C4-2B (cell line): ENCODE results near the gene TULP1.

Experiments
- H3K27ac ChIP-seq: fragments of 450-650 bp; 2 replicates; pipeline ENCODE4 v1.5.1; 2017
- CTCF ChIP-seq: fragments of 450-650 bp; conservative IDR thresholded peaks from 2 replicates; pipeline ENCODE4 v1.5.1; 2017; ENCODE audit warnings: mild to moderate bottlenecking
- ZFX ChIP-seq: fragments of 450-650 bp; IDR thresholded peaks from 2 replicates; pipeline ENCODE4 v1.6.1; 2017

The TULP1 gene

DNA sequence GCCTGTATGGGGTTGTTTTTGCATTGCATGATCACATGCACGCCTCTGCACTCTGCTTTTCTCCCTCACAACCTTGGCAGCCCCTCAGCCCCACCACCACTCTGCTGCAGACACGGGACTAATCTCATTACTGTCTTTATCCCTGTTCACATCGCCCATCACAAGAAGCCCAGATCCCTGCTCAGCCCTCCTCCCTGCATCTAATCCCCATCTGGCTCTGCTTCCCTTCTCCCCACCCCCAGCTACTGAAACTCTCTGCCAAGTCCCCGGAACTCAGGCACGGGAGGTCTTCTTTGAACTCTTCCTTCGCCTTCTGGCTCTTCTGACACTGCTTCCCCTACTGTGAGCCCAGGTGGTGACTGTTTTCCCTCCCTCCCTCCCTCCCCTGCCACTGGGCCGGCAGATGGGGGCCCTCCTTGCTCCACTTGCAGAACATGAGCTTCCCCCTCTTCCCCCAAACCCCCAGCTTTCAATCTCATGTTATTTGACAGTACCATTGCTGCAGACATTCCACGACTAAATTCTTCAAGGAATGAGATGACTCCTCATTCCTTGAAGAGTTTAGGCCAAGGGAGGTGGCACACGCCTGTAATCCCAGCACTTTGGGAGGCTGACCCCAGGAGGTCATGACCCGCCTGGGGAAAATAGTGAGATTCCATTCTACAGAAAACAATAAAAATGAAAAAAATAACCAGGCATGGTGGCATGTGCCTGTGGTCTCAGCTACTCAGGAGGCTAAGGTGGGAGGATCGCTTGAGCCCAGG, 21.9 kb upstream of the TULP1 start:
- TF ChIP-seq CTCF = no peak
- no peak for TF ChIP-seq ZFX
- no peak overlapping the region for H3K27ac ChIP-seq

DNA sequence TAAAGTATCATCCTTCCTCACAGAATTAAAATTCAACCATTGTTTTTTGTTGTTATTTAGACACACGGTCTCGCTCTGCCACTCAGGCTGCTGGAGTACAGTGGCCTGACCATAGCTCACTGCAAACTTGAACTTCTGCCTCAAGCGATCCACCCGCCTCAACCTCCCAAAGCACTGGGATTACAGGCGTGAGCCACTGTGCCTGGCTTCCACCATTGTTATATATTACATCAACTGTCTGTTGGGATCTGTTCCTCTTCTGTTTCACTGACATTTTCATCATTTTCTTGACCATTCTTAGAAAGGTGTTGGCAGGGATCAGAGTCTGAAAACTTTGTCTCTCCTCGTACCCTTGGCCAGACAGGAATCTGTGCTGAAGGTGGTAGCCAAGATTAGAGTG, 21.3 kb upstream of the TULP1 start:
- TF ChIP-seq ZFX (no peak), CTCF (no peak)
- H3K27ac ChIP-seq = no peak overlapping the region

DNA sequence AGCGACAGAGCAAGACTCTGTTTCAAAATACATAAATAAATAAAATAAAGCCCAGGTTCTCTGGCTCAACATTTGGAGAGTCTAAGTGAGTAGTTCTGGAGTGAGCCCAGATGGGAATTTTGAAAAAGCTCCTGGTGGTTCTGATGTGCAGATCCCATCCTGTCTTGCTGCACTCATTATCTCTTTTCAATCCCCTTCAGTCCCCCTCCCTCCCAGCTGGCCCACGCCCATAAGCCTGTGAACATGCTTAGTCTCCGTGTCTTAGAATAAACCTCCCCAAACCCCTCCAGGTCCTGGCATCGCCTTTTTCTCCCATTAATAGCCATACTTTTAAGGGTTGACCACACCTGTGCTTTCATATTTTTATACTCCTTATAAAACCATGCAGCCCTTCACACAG, 19.4 kb upstream of the TULP1 start:
- H3K27ac ChIP-seq = no peak overlapping the region
- TF ChIP-seq CTCF (no peak), ZFX (no peak)

GRCh38 chr6:35524380-35525020, 11.8 kb upstream of the TULP1 start:
- TF ChIP-seq ZFX (no peak), CTCF (no peak)
- no peak overlapping the region for H3K27ac ChIP-seq

DNA sequence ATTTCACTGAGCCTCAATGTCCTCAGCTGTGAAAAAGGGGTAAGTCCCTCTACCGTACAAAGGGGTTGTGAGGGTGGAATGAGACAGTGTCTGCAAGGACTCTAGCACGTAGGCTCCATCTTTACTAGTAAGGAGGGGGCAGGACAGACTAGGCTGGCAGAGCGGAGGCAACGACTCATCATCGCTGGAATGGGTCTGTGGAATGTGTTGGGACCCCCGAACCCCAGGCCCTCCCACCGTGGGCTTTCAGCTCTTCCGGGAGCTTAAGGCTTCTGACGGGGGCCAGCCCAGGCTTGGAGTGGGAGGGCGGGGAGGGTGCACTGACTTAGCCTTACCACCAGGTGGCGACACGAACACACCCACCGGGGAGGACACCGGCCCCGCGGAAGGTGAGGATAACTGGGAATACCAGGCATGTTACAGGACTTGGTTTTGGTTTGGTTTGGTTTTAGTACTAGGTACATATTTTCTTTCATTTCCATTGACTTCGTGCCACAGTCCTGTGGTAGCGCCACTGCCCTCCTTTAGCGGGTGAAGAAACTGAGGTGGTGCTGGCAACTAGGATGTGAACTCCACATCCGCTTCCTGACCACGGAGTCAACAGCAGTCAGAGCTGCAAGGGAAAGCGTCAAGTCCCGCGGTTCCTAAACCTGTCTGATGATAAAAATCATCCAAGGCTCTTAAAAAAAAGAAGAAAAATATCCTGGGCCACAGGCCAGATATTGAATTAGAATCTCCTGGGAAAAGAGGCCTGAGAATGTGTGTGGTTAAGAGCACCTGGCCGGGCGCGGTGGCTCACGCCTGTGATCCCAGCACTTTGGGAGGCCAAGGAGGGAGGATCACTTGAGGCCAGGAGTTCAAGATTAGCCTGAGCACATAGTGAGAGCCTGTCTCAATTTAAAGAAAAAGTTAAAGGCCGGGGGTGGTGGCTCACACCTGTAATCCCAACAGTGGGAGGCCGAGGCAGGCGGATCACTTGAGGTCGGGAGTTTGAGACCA, 10.3 kb upstream of the TULP1 start:
- TF ChIP-seq CTCF (peak; percentile 98), ZFX (no peak)
- H3K27ac ChIP-seq = no peak overlapping the region

DNA sequence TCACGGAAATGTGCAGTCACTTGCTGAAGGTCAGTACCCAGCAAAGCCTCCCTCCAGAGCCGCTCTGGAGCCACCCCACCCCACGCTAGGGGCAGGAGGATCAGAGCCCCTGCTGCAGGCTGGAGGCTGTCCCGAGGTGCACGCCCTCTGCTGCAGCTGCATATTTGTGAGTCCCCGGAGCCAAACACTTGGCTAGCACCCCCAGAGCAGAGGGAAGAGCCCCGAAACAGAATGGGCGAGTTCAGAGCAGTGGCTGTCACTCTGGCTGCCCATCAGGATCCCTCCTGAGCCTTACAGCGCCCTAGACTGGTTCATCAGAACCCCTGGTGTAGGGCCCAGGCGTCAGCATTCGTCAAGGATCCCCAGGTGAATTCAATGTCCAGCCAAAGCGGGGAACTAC, 9.5 kb upstream of the TULP1 start:
- no peak overlapping the region for H3K27ac ChIP-seq
- TF ChIP-seq ZFX (no peak), CTCF (no peak)
